BLaER1 (cell line): ENCODE measurements around the gene TMC8.

Experiments used
- H3K27ac ChIP-seq: shearing (Covaris generic); formaldehyde crosslinking; 2 replicates; pipeline ENCODE4 v1.8.1; 2022
- H3K27me3 ChIP-seq: shearing (Covaris generic); formaldehyde crosslinking; 2 replicates; pipeline ENCODE4 v1.8.1; 2022
- H3K36me3 ChIP-seq: shearing (Covaris generic); formaldehyde crosslinking; 2 replicates; pipeline ENCODE4 v1.8.1; 2022
- H3K4me1 ChIP-seq: shearing (Covaris generic); formaldehyde crosslinking; 2 replicates; pipeline ENCODE4 v1.8.1; 2022
- H3K4me2 ChIP-seq: shearing (Covaris generic); formaldehyde crosslinking; 2 replicates; pipeline ENCODE4 v1.8.1; 2022
- H3K4me3 ChIP-seq: shearing (Covaris generic); formaldehyde crosslinking; 2 replicates; pipeline ENCODE4 v1.8.1; 2022
- H3K9ac ChIP-seq: shearing (Covaris generic); formaldehyde crosslinking; 2 replicates; pipeline ENCODE4 v1.8.1; 2022
- H3K9me3 ChIP-seq: shearing (Covaris generic); formaldehyde crosslinking; 2 replicates; pipeline ENCODE4 v1.8.1; 2022
- H4K20me1 ChIP-seq: shearing (Covaris generic); formaldehyde crosslinking; 2 replicates; pipeline ENCODE4 v1.8.1; 2022
- Cebpa-rat ChIP-seq: shearing (Covaris generic); IDR thresholded peaks from 2 replicates; pipeline ENCODE4 v1.8.1; 2022

The TMC8 gene

DNA sequence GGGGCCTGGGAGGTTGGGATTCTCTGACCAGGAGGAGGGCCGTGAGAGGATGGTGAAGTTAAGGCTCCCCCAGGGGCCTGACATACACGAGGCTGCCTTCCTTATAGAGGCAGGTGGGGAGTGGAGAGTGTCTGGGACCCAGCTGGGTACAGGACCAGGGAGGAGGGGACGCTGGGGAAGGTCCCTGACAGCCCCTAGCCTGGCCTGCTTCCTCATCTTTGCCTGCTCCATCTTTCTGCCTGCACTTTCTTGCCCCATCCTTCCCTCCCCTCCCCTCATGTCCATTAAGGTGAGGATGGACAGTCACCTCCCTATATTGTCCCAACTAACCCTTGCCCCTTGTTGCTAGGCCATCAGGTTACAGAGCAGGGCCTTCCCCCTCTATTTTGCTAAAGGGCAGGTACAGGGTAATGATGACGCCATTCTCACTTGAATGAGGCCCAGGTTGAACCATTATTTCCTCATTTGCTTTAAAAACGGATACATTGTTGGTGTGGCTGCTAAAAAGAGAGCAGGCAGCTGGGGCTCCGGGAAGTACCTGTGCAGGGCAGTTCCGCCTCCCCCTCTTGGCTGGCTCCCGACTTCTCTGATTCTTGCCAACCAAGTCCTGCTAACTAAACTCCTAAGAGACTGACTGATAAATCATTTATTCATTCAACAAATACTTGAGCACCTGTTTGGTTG is 16.9 kb downstream of the TMC8 start:
- Histone ChIP-seq H3K9me3 (no peaks in the 10 kb centered on the region), H3K9ac (no peak overlapping the region), H3K27ac (0 out of 2 replicates have a peak overlapping the region, but pooled peaks have one; percentile 22), H3K4me1 (peaks cover 38% of the 10 kb centered on the region), H3K4me2 (peak overlapping the region; percentile 44), H4K20me1 (no peaks in the 10 kb centered on the region), H3K27me3 (no peaks in the 10 kb centered on the region), H3K36me3 (no peaks in the 10 kb centered on the region), H3K4me3 (no peak overlapping the region)
- TF ChIP-seq Cebpa-rat = no peak

DNA sequence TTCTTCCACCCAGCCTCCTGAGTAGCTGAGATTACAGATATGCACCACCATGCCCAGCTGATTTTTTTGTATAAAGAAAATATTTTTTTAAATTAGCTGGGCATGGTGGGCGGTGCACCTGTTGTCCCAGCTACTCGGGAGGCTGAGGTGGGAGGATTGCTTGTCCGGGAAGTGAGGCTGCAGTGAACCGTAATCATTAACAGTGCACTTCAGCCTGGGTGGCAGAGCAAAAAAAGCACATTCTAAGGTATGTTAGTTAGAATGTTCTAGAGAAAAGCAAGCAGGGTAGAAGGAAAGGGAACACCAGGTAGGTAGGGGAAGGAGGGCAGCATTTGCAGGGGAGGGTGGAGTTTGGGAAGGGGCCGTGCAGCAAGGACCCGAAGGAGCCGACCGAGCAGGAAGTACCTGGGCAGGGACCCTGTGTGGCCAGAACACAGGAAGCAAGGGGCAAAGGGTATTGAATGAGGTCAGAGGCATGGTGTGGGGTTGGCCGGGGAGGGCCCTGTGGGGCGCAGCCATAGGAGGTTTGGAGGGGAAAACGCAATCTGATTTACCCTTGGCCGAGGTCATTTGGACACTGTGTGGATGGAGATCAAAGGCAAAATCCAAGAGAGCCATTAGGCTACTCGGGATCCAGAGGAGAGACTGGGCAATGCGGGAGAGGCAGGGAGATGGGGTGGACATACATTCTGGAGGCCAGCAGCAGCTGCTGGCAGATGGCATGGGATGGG is 17.9 kb downstream of the TMC8 start:
- H3K9me3 ChIP-seq = no peaks in the 10 kb centered on the region

DNA sequence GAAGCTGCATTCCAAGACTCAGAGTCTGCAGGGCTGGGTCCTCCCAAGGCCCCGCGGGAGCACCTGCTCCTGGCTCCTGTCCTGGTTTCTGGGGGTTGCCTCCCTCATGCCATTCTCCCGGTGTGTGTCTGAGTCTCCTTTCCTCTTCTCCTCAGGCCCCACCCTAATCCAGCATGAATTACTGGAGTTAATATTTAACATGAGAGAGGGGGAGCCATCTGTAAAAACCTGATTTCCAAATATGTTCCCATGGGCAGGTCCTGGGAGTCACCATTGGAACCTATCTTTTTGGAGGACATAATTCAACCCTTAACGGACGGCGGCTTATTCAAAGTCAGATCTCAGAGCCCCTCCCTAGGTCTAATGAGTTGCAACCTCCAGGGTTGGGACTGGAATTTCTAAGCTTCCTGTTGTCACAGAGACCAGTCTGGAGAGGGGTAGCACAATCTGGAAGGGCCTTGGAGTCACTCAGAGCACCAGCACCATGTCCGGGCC is 21.0 kb downstream of the TMC8 start:
- Histone ChIP-seq H3K4me1 (peaks cover 44% of the 10 kb centered on the region), H3K4me2 (no peak overlapping the region), H3K36me3 (no peaks in the 10 kb centered on the region), H3K9me3 (no peaks in the 10 kb centered on the region), H3K27me3 (no peaks in the 10 kb centered on the region), H3K9ac (no peak overlapping the region), H3K27ac (no peak overlapping the region), H4K20me1 (no peaks in the 10 kb centered on the region), H3K4me3 (no peak overlapping the region)
- no peak for TF ChIP-seq Cebpa-rat

More for the DNA sequence above, 17.9 kb downstream of the TMC8 start:
- no peak overlapping the region for H3K4me2 ChIP-seq
- no peak overlapping the region for H3K4me3 ChIP-seq
- no peaks in the 10 kb centered on the region for H3K27me3 ChIP-seq
- TF ChIP-seq Cebpa-rat = no peak
- peaks cover 43% of the 10 kb centered on the region for H3K4me1 ChIP-seq
- H3K36me3 ChIP-seq = no peaks in the 10 kb centered on the region
- no peak overlapping the region for H3K27ac ChIP-seq
- H3K9ac ChIP-seq = no peak overlapping the region
- H4K20me1 ChIP-seq = no peaks in the 10 kb centered on the region

DNA sequence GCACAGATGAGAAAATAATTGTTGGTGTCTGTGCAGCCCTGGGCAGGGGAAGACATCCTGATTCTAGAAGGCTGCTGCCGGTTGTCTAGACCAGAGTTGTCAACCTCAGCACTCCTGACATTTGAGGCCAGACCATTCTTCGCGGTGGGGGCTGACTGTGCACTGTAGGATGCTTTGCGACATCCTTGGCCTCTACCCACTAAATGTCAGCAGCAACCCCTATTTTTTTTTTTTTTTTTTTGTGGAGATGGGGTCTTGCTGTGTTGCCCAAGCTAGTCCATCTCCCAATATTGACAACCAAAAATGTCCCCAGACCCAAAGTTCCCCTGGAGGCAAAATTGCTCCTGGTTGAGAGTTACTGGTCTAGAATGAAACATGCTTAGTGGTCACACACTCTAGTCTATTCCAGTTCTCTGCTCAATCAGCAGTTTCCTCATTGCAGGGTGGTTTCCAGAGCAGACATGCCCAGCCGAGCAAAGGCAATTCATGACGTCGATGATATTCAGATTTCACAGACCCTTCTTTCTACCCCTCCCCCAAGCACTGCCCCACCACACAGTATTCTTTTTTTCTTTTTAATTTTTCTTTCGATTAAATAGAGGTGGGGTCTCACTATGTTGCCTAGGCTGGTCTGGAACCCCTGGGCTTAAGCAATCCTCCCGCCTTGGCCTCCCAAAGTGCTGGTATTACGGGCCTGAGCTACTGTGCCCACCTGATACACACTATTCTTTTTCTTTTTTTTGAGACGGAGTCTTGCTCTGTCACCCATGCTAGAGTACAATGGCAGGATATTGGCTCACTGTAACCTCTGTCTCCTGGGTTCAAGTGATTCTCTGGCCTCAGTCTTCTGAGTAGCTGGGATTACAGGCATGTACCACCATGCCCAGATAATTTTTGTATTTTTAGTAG is 24.6 kb downstream of the TMC8 start:
- no peak overlapping the region for H3K9ac ChIP-seq
- H3K27ac ChIP-seq = no peak overlapping the region
- peaks cover 59% of the 10 kb centered on the region for H3K4me1 ChIP-seq
- no peak overlapping the region for H3K4me3 ChIP-seq
- TF ChIP-seq Cebpa-rat = no peak
- H3K27me3 ChIP-seq = no peaks in the 10 kb centered on the region
- peak overlapping the region; percentile 27 for H3K4me2 ChIP-seq
- H3K36me3 ChIP-seq = no peaks in the 10 kb centered on the region
- no peaks in the 10 kb centered on the region for H3K9me3 ChIP-seq
- no peaks in the 10 kb centered on the region for H4K20me1 ChIP-seq

DNA sequence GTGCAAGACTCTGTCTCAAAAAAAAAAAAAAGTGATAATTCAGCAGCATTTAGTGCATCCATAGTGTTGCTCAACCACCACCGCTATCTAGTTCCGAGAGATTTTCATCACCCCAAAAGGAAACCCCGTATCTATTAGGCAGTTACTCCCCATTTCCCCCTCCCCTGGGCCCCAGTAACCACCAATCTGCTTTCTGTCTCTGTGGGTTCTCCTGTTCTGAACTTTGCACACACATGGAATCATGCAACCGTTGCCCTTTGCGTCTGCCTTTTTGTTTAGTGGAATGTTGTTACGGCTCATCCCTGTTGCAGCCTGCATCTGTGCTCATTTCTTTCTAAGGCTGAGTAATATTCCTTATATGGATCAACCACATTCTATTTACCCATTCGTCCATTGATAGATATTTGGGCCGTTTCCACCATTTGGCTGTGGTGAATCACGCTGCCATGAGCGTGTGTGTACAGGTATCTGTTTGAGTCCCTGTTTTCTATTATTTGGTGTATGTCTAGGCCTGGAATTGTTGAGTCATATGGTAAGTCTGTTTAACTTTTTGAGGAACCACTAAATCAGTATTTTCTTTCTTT is 29.1 kb downstream of the TMC8 start:
- Histone ChIP-seq H4K20me1 (no peaks in the 10 kb centered on the region), H3K9me3 (no peaks in the 10 kb centered on the region), H3K27ac (no peak overlapping the region), H3K27me3 (no peaks in the 10 kb centered on the region), H3K4me3 (no peak overlapping the region), H3K4me1 (peaks cover 49% of the 10 kb centered on the region), H3K36me3 (no peaks in the 10 kb centered on the region), H3K9ac (no peak overlapping the region), H3K4me2 (no peak overlapping the region)
- TF ChIP-seq Cebpa-rat = peak; percentile 21; the same call in 1 of the 2 replicates

DNA sequence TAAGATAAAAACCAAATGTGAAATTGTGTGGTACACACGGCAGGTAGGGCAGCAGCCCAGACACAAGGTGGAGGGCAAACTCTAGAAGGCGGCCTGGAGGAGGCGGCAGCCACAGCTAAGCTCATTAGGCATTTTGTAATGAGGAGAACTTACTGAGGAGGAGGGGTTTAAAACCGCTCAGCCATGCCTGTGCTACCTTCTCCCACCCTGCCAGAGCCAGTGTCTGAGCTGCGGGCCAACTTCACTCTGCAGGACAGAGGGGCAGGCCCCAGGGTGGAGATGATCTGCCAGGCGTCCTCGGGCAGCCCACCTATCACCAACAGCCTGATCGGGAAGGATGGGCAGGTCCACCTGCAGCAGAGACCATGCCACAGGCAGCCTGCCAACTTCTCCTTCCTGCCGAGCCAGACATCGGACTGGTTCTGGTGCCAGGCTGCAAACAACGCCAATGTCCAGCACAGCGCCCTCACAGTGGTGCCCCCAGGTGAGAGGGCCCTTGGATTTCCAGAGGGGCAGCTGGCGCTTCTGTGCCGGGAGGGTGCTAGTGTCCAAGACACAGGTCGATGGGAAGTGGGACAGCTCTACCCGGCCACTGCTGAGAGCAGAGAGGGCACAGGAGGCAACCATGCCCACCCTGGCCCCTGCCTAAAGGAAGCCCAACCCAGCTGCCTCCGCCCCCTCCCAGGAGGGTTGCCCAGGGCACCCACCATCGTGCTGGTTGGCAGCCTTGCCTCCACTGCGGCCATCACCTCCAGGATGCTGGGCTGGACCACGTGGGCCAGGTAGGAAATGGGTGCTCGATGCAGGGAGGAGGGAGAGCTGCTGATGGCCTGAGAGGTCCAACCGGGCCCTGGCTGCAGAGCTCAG is 33.5 kb downstream of the TMC8 start:
- H3K36me3 ChIP-seq = no peaks in the 10 kb centered on the region
- H3K4me1 ChIP-seq = peaks cover 24% of the 10 kb centered on the region
- peaks cover 7% of the 10 kb centered on the region for H4K20me1 ChIP-seq
- no peak overlapping the region for H3K27ac ChIP-seq
- H3K4me3 ChIP-seq = no peak overlapping the region
- H3K9me3 ChIP-seq = no peaks in the 10 kb centered on the region
- no peaks in the 10 kb centered on the region for H3K27me3 ChIP-seq
- H3K4me2 ChIP-seq = no peak overlapping the region
- TF ChIP-seq Cebpa-rat = no peak
- no peak overlapping the region for H3K9ac ChIP-seq

DNA sequence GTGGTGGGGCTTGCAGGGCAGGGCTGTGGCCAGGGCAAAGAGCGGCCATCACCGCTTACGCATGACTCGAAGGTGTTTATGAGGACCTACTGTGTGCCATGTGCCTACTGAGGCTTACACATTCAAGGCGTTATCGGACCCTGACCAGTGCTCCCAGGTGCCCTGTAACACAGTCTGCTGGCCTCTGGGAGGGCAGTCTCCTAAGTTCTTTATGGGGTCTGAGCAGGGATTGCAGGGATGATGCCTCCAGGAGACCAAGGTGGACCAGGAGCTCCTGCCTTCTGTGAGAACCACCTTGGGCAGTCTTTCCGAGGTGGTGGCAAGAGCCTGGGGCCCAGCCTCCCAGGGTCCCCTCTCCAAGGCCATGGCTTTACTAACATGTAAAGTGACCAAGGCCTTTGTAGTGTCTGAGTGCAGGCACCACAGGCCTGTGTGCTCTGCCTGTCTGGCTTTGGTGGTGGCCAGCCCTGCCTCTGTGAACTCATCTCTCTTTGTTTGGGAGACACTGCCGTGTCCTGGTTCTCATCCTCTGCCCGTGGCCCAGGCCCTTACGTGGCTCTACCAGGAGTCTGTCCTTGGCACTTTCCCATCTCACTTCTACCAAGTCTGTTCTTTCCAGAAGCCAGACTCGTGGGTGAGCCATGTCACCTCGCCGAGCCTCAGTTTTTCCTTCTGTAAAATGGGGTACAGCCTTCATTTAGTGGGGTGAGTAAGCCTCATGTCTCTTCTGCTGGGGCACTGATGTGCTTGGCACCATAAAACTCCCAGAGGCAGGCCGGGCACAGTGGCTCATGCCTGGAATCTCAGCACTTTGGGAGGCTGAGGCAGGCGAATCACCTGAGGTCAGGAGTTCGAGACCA is 34.4 kb downstream of the TMC8 start:
- Histone ChIP-seq H4K20me1 (peaks cover 15% of the 10 kb centered on the region), H3K4me3 (no peak overlapping the region), H3K9ac (no peak overlapping the region), H3K27ac (no peak overlapping the region), H3K36me3 (no peaks in the 10 kb centered on the region), H3K9me3 (no peaks in the 10 kb centered on the region), H3K4me1 (peaks cover 26% of the 10 kb centered on the region), H3K27me3 (no peaks in the 10 kb centered on the region), H3K4me2 (no peak overlapping the region)
- TF ChIP-seq Cebpa-rat = no peak

DNA sequence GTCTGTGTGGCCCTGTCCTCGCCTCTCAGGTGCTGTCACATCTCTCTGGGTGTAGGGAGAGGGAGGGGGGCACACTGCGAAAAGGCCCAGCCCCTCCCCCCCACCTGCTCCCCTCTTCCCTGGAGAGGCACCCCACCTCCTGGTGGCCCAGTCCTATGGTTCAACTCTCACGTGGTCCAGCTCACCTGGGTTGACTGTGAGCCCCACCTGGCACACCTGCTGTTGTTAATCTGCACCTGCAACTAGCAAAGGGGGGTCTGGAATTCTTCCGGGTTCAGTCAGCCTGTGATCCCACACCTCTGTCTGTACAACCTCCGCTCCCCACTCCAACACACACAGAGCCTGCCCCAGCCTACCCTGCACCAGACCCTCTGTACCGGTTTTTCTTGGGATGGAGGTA is 35.8 kb downstream of the TMC8 start:
- TF ChIP-seq Cebpa-rat = no peak
- no peak overlapping the region for H3K4me3 ChIP-seq

More for the DNA sequence above, 35.8 kb downstream of the TMC8 start:
- Histone ChIP-seq H4K20me1 (peaks cover 30% of the 10 kb centered on the region), H3K27ac (no peak overlapping the region), H3K4me1 (peaks cover 32% of the 10 kb centered on the region), H3K9me3 (no peaks in the 10 kb centered on the region), H3K27me3 (no peaks in the 10 kb centered on the region), H3K9ac (no peak overlapping the region), H3K36me3 (peaks cover 10% of the 10 kb centered on the region), H3K4me2 (no peak overlapping the region)
